K562 (cell line): ENCODE data around the gene GET3. TPM values are rescaled to one million over a fixed set of nuclear protein-coding genes. Genes with fewer than 3 reads are reported as not detected.

ENCODE experiments used
- ATAC-seq: fragments of 200-7000 bp; cut with Tn5 transposase; 3 replicates; pipeline ENCODE4 v1.9.1; 2020; ENCODE audit warnings: moderate library complexity
- BruUV-seq: library from RNA; stranded (reverse); fragments of 400-500 nt; replicated peaks from 2 replicates; lab custom pipeline; 2021; lab: Mats Ljungman, UMichigan
- CTCF ChIA-PET: fragments of 300-600 bp; formaldehyde crosslinking; extraction: SDS; loops from one replicate; lab custom pipeline; 2021; ENCODE audit warnings: low intra/inter-chr PET ratio; lab: Yijun Ruan, JAX
- POLR2A ChIA-PET: fragments of 300-600, 350-650 bp; sonication (Branson Sonifier 250); formaldehyde crosslinking; extraction: SDS; loops from one replicate; lab custom pipeline; 2021; ENCODE audit warnings: antibody characterized with exemption, inconsistent platforms; lab: Yijun Ruan, JAX
- DNase-seq, 4 experiments: peaks; one replicate each; pipeline versions ENCODE4 v3.0.0 to v3.0.0-alpha.2; 2011 to 2018; ENCODE audit warnings: low spot score in 3 of 4, mixed read lengths in 3 of 4; ENCODE audit errors: extremely low read depth in 1 of 4
- FAIRE-seq: peaks from 2 replicates; lab custom pipeline; 2011; peaks lifted over from hg19 to GRCh38; lab: Jason Lieb, UNC
- H2AFZ ChIP-seq: 2 replicates; pipeline ENCODE4 v1.6.0; 2011; ENCODE audit warnings: low read depth, low read length, control low read depth, inconsistent platforms
- H3K27ac ChIP-seq: fragments of 200-600 bp; 3 replicates; pipeline ENCODE4 v1.8.0; 2011; ENCODE audit warnings: low read depth, mild to moderate bottlenecking, control low read depth, inconsistent platforms, low read length, moderate library complexity, mixed read lengths; ENCODE audit errors: extremely low read depth
- H3K27me3 ChIP-seq, 2 experiments: fragments of 300-600 bp in 1 of 2; 2 replicates in 1 of 2; 3 replicates in 1 of 2; pipeline versions ENCODE4 v1.6.0 to v1.8.0; 2011; ENCODE audit warnings: inconsistent platforms in 2 of 2, low read length in 2 of 2, mild to moderate bottlenecking in 1 of 2, mixed read lengths in 1 of 2, moderate library complexity in 1 of 2; ENCODE audit not compliant: control insufficient read depth in 2 of 2, insufficient read depth in 2 of 2
- H3K36me3 ChIP-seq: fragments of 300-600 bp; 3 replicates; pipeline ENCODE4 v1.8.0; 2011; ENCODE audit warnings: mild to moderate bottlenecking, low read length, inconsistent platforms; ENCODE audit not compliant: control insufficient read depth, insufficient read depth
- H3K4me1 ChIP-seq, 2 experiments: fragments of 200-600 bp in 1 of 2; replicated peaks in 1 of 2; 2 replicates in 1 of 2; 3 replicates in 1 of 2; pipeline versions ENCODE4 v1.5.1 to v1.8.0; 2011; ENCODE audit warnings: inconsistent platforms in 2 of 2, low read length in 2 of 2, mild to moderate bottlenecking in 1 of 2, mixed read lengths in 1 of 2, moderate library complexity in 1 of 2; ENCODE audit not compliant: control insufficient read depth in 2 of 2, insufficient read depth in 2 of 2
- H3K4me2 ChIP-seq: 2 replicates; pipeline ENCODE4 v1.6.1; 2011; ENCODE audit warnings: low read length, control low read depth, inconsistent platforms, mixed read lengths; ENCODE audit not compliant: insufficient read depth
- H3K4me3 ChIP-seq: fragments of 200-600 bp; sonication (generic), shearing (Covaris generic); 2 replicates; pipeline ENCODE4 v1.5.1; 2016; ENCODE audit warnings: control low read depth, inconsistent platforms
- H3K79me2 ChIP-seq: fragments of 200-600 bp; 3 replicates; pipeline ENCODE4 v1.8.0; 2011; ENCODE audit warnings: low read length, inconsistent platforms; ENCODE audit not compliant: control insufficient read depth, insufficient read depth
- H3K9ac ChIP-seq, 2 experiments: 2 replicates each; pipeline versions ENCODE4 v1.6.0 to v1.6.1; 2011; ENCODE audit warnings: low read depth in 2 of 2, low read length in 2 of 2, control low read depth in 1 of 2, inconsistent platforms in 1 of 2, mild to moderate bottlenecking in 1 of 2, mixed read lengths in 1 of 2; ENCODE audit not compliant: insufficient read depth in 1 of 2
- H3K9me1 ChIP-seq: one replicate; pipeline ENCODE4 v1.6.0; 2011; ENCODE audit warnings: inconsistent platforms, mild to moderate bottlenecking, low read length, moderate library complexity; ENCODE audit not compliant: control insufficient read depth, insufficient read depth
- H3K9me3 ChIP-seq: replicated peaks from 2 replicates; pipeline ENCODE4 v1.5.1; 2011; ENCODE audit warnings: low read depth, low read length, inconsistent platforms; ENCODE audit not compliant: control insufficient read depth, insufficient read depth
- H4K20me1 ChIP-seq: replicated peaks from 2 replicates; pipeline ENCODE4 v1.6.1; 2011; ENCODE audit warnings: low read length, inconsistent platforms, mixed read lengths; ENCODE audit not compliant: control insufficient read depth, insufficient read depth
- BHLHE40 ChIP-seq: IDR thresholded peaks from 2 replicates; pipeline ENCODE4 v1.6.1; 2011; ENCODE audit warnings: low read length, improper control_type of control experiment
- CBFA2T3 ChIP-seq: fragments of 450-650 bp; IDR thresholded peaks from 2 replicates; pipeline ENCODE4 v1.6.1; 2017
- CCNT2 ChIP-seq: IDR thresholded peaks from 2 replicates; pipeline ENCODE4 v1.6.1; 2011; ENCODE audit warnings: borderline replicate concordance, low read depth, mild to moderate bottlenecking, moderate library complexity, mixed read lengths, low read length; ENCODE audit not compliant: insufficient read length; ENCODE audit errors: extremely low read depth
- CHD7 ChIP-seq: fragments of 200-600 bp; sonication (generic); IDR thresholded peaks from one replicate; pipeline ENCODE4 v1.6.1; 2012; ENCODE audit warnings: mild to moderate bottlenecking, low read depth, low read length, inconsistent platforms
- CREB1 ChIP-seq, 2 experiments: sonication (generic) in 1 of 2; formaldehyde crosslinking in 1 of 2; IDR thresholded peaks; 2 replicates each; pipeline versions ENCODE4 v1.6.1 to v1.8.0; 2012 to 2022; ENCODE audit warnings: inconsistent platforms in 1 of 2, mild to moderate bottlenecking in 1 of 2, missing genetic modification reagents in 1 of 2, moderate library complexity in 1 of 2
- ESRRA ChIP-seq: fragments of 450-650 bp; IDR thresholded peaks from 2 replicates; pipeline ENCODE4 v1.6.1; 2014; ENCODE audit warnings: low read depth, mild to moderate bottlenecking, moderate library complexity, borderline replicate concordance
- KDM1A ChIP-seq, 2 experiments: fragments of 450-650 bp; IDR thresholded peaks; 2 replicates each; pipeline ENCODE4 v1.6.1; 2016; ENCODE audit warnings: mild to moderate bottlenecking in 2 of 2
- USF1 ChIP-seq: sonication (generic); formaldehyde crosslinking; IDR thresholded peaks from 2 replicates; pipeline ENCODE4 v1.9.0; 2022; ENCODE audit warnings: mild to moderate bottlenecking, missing genetic modification reagents
- ZNF121 ChIP-seq: sonication (generic); formaldehyde crosslinking; conservative IDR thresholded peaks from 2 replicates; pipeline ENCODE4 v1.8.0; 2022; ENCODE audit warnings: missing genetic modification reagents
- WGBS: fragments of 100-300 bp; shearing (Covaris generic); methylation state at CpG from one replicate; pipeline ENCODE4 v1.1.6; 2016; ENCODE audit warnings: low coverage, mixed read lengths; ENCODE audit not compliant: insufficient coverage; ENCODE audit errors: missing lambda C conversion rate; 5-methylcytosine and 5-hydroxymethylcytosine counted together
- in situ Hi-C: fragments of 300-500 bp; cut with MboI; formaldehyde crosslinking; loops from 4 replicates; pipeline ENCODE4 v1.15.0; 2018; ENCODE audit warnings: inconsistent platforms, mixed read lengths
- intact Hi-C: fragments of 100-400 bp; cut with micrococcal nuclease; formaldehyde crosslinking; loops from 2 replicates; pipeline ENCODE4 v1.14.2; 2022
- polyA plus RNA-seq, 8 experiments: library from polyadenylated mRNA; depleted of rRNA in 4 of 8; stranded (reverse) in 5 of 8; unstranded in 3 of 8; fragments of >200 nt; fragmentation: Nextera tagmentation in 2 of 8; fragmentation: Illumina TruSeq in 1 of 8; extraction: Ambion mirVana in 2 of 8; extraction: Trizol in 1 of 8; gene quantifications; 2 replicates each; pipeline versions ENCODE4 v1.2.1 to v1.2.3, GENCODE V29; 2011 to 2014; ENCODE audit warnings: inconsistent platforms in 1 of 8, missing spikeins in 1 of 8
- total RNA-seq, 7 experiments: library from RNA; depleted of rRNA in 6 of 7; stranded (reverse); fragments of >200 nt in 6 of 7; fragmentation: Illumina TruSeq in 2 of 7; extraction: Trizol in 2 of 7; gene quantifications; 2 replicates each; pipeline versions ENCODE4 v1.2.1 to v1.2.3, GENCODE V29; 2011 to 2021; ENCODE audit warnings: low replicate concordance in 1 of 7

Gene GET3
- total and polyA plus RNA-seq, 9 of the 15 experiments (the other 6 are each of a cell fraction or from before 2014, with no cell fraction given): 8.3 to 83.5 (median 51.8) TPM

- H3K9me3 ChIP-seq: no peaks in the 10 kb centered on the region
- H3K79me2 ChIP-seq: no peaks in the 10 kb centered on the region
- H3K27ac ChIP-seq: no peak overlapping the region
- POLR2A ChIA-PET: interaction anchor here (0.7 to 2.3 kb wide), 3 partner anchors 9 to 33 kb away, joined by 5 to 8 read pairs (median 7); partner anchors contain the start of gene TNPO2
- H3K9ac ChIP-seq: peak overlapping the region in 1 of 2 experiments; percentile 74; a peak in 2 of 4 replicates
- H3K4me2 ChIP-seq: no peak overlapping the region
- H3K4me1 ChIP-seq: peaks cover 5 to 51% of the 10 kb centered on the region in 2 experiments; a peak in 3 of 5 replicates
- in situ Hi-C loops (no loop called here), intact Hi-C loops (no loop called here)
- FAIRE-seq: peak; percentile 51
- WGBS: 28% methylated on average over 18 of the region's 19 CpGs
- H3K4me3 ChIP-seq: no peak overlapping the region
- no peak for ATAC-seq
- H3K27me3 ChIP-seq: peaks cover 12 to 22% of the 10 kb centered on the region in 2 experiments; a peak in 3 of 5 replicates
- H2AFZ ChIP-seq: no peak overlapping the region
- no peaks in the 10 kb centered on the region for H3K9me1 ChIP-seq
- no peaks in the 10 kb centered on the region for H4K20me1 ChIP-seq
- CTCF ChIA-PET: no interaction called here
- BruUV-seq: no TSS peak
- DNase-seq: peak in 1 of 4 experiments; percentile 34
- no peaks in the 10 kb centered on the region for H3K36me3 ChIP-seq
- TF ChIP-seq CHD7: no peak
- peak; percentile 55; the same call in 1 of the 2 replicates for TF ChIP-seq ZNF121 (CRISPR knock-in tag)
- TF ChIP-seq ESRRA: peak; percentile 62; the same call in 1 of the 2 replicates
- TF ChIP-seq CCNT2: no peak
- peak; percentile 27 for TF ChIP-seq CBFA2T3
- peak; percentile 31 to 49; a peak in 3 of 4 replicates for TF ChIP-seq KDM1A (IDR thresholded peaks at IDR 0.05)
- peak; percentile 54 for TF ChIP-seq BHLHE40
- TF ChIP-seq CREB1 (IDR thresholded peaks at IDR 0.05): no peak
- TF ChIP-seq CREB1 (CRISPR knock-in tag; IDR thresholded peaks at IDR 0.05): no peak
- peak; percentile 78 for TF ChIP-seq USF1 (CRISPR knock-in tag)
Measured at GRCh38 chr19:12756150-12756883, 19.0 kb downstream of the GET3 start.
